NCI-H1930 (cell line): ENCODE results near the gene MRPL22.
"Not testable (repeated sequence)": the region's sequence is repeated elsewhere in the genome, so short reads cannot be mapped to it uniquely, and the experiment has no call there.

Experiments
- DNase-seq, 2 experiments: peaks; one replicate each; lab custom pipeline; 2025; lab: John Stamatoyannopoulos, UW

MRPL22 gene

DNA sequence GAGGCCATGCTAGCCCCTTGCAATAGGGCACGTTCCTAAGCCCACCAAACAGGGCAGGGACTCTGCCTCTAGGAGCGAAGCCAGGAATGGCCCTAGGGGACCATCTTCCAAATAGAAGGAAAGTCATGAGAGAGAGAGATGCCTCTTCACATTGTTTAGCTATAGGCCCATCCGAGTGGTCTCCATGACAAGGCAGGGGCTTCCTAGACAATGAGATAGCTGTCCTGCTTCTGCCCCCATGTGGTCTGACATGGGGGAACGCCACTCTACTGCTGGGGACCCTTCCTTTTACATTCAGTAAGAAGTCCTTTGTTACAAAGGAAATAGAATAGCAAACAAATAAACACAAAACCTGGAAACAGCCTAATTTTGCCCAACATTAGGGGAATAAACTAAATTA, 54.8 kb downstream of the MRPL22 start:
- DNase-seq, result no peak

DNA sequence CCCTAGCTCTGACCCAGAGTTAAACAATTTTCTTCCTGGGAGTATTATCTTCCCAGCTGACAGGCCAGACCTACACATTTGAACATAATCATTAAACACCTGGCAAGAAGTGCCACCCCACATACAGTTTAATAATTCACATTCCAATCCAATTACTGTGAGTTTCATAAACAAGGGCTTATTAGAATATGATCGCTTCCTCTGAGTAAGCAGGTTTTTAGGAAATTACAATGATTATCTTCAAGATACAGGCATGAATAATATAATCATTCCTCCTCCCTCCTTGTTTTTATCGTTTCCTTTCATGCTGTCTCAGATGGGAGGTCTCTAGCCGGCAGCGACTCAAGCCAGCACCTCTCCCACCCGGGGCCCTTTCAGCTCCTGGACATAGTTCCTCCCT, 56.9 kb downstream of the MRPL22 start:
- no peak for DNase-seq

- DNase-seq, result no peak
Measured at GRCh38 chr5:154999865-155000264, 59.0 kb downstream of the MRPL22 start.

DNA sequence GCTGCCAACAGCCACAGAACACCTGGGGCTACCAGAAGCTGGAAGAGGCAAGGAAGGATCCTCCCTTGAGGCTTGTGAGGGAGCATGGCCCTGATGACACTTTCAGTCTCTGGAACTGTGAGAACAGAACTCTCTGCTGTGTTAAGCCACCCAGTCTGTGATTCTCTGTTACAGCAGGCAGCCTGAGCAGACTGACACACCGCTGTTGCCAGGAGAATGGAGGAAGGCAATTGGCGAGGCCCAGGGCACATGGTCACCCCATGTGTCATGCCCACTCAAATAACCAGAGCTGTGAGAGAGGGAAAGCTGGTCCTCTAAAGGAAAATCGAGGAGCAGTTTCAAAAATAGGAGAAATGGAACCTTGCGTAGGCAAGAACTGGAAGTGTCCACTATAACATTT, 60.6 kb downstream of the MRPL22 start:
- DNase-seq, result no peak

DNA sequence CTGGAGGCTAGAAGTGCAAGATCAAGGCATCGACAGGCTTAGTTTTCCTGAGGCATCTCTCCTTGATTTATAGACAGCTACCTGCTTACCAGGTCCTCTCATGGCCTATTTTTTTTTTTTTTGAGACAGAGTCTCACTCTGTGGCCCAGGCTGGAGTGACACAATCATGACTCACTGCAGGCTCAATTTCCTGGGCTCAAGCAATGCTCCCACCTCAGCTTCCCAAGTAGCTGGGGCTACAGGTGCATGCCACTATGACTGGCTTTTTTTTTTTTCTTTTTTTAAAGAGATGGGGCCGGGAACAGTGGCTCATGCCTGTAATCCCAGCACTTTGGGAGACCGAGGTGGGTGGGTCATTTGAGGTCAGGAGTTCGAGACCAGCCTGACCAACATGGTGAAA, 61.8 kb downstream of the MRPL22 start:
- DNase-seq, result not testable (repeated sequence)

DNA sequence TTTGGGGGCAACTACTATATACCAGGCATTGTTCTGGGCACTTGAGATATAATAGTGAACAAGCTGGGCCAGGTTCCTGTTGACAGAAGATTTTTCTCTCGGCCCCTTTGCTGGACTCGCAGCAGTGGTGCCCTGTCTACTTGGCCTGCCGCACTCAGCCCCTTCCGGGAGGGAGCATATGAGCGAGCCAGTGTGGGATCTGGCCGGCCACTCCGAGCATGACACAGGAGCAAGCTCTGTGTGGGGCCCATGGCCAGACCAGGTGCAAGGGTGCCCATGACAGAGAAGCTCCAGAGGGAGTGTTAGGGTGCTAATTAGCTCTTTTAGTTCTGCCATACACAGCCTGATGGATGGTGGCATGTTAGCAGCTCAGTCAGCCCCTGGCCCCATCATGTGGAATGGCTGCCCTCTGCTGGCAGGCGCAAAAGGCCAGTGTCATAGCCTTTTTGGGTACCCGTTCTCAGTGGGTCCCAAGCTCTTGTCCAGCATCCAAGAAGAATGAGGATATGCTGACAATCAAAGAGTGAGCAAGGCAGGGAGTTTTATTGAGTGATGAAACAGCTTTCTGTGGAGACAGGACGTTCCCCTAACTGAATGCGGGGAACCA, 63.4 kb downstream of the MRPL22 start:
- no peak for DNase-seq

- DNase-seq, result not testable (repeated sequence)
Measured at GRCh38 chr5:155006265-155006664, 65.4 kb downstream of the MRPL22 start.

DNA sequence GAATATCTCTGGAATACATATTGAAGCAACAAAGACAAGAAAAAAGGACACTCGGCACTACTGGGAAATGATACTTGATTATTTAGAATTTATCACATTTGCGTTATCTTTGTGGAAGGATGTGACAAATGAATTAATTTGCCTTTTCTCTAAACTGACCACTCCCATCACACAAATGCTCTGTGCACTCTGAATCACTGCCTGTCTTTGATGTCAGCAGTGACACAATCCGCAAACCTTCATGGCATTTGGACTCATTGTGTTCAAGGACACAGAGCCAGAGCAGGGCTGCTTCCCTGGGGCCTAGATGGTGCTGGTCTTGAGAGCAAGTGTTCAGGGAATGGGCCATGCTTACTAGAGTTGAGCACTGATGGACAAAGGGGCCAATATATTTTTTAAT, 67.8 kb downstream of the MRPL22 start:
- no peak for DNase-seq

- no peak for DNase-seq
Measured at GRCh38 chr5:155010881-155011280, 70.0 kb downstream of the MRPL22 start.

- DNase-seq, result no peak
Measured at GRCh38 chr5:155013526-155013925, 72.7 kb downstream of the MRPL22 start, which contains the start of gene KIF4B. KIF4B (plus strand) TSS chr5:155013755; CDS start chr5:155013860, 105 bp downstream.

DNA sequence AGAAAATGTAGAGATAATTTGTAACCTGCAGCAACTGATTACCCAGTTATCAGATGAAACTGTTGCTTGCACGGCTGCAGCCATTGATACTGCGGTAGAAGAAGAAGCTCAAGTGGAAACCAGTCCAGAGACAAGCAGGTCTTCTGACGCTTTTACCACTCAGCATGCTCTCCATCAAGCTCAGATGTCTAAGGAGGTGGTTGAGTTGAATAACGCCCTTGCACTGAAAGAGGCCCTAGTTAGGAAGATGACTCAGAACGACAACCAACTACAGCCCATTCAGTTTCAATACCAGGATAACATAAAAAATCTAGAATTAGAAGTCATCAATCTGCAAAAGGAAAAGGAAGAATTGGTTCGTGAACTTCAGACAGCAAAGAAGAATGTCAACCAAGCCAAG, 74.4 kb downstream of the MRPL22 start:
- DNase-seq, result no peak

- DNase-seq, result no peak
Measured at GRCh38 chr5:155017610-155018009, 76.7 kb downstream of the MRPL22 start.
